GM19239 (cell line): ENCODE measurements around the gene PYGO1.

Experiments
- DNase-seq: peaks from one replicate; pipeline ENCODE4 v3.0.0; 2011; ENCODE audit warnings: low spot score; ENCODE audit not compliant: insufficient read length
- FAIRE-seq: peaks from 2 replicates; lab custom pipeline; 2011; peaks lifted over from hg19 to GRCh38; lab: Jason Lieb, UNC

Gene PYGO1

GRCh38 chr15:55574096-55574495 lies 14.0 kb downstream of the PYGO1 start:
- FAIRE-seq, result no peak
- DNase-seq, result no peak

GRCh38 chr15:55573224-55573623 lies 14.9 kb downstream of the PYGO1 start:
- no peak for FAIRE-seq
- DNase-seq, result no peak

- FAIRE-seq, result no peak
- DNase-seq, result no peak
Observed at GRCh38 chr15:55564347-55565145, 23.6 kb downstream of the PYGO1 start.

- no peak for FAIRE-seq
- DNase-seq, result no peak
Observed at GRCh38 chr15:55562601-55563000, 25.5 kb downstream of the PYGO1 start.

GRCh38 chr15:55555089-55555488 lies 33.1 kb downstream of the PYGO1 start:
- DNase-seq, result no peak
- FAIRE-seq, result no peak

GRCh38 chr15:55552926-55553325 lies 35.2 kb downstream of the PYGO1 start:
- no peak for FAIRE-seq

GRCh38 chr15:55552451-55552850 lies 35.7 kb downstream of the PYGO1 start:
- FAIRE-seq (no peak), DNase-seq (no peak)

More at GRCh38 chr15:55552926-55553325, 35.2 kb downstream of the PYGO1 start:
- no peak for DNase-seq

GRCh38 chr15:55549305-55549704 lies 38.8 kb downstream of the PYGO1 start:
- FAIRE-seq, result no peak
- no peak for DNase-seq

- FAIRE-seq (no peak), DNase-seq (no peak)
Observed at GRCh38 chr15:55546718-55547117, 41.4 kb downstream of the PYGO1 start.

GRCh38 chr15:55535436-55535835 lies 52.7 kb downstream of the PYGO1 start:
- FAIRE-seq, result no peak
- DNase-seq, result no peak

GRCh38 chr15:55532944-55533343 lies 55.2 kb downstream of the PYGO1 start:
- FAIRE-seq, result no peak
- DNase-seq, result no peak

- DNase-seq (no peak), FAIRE-seq (no peak)
Observed at GRCh38 chr15:55530861-55531313, 57.3 kb downstream of the PYGO1 start.

- FAIRE-seq (no peak), DNase-seq (no peak)
Observed at GRCh38 chr15:55528812-55529211, 59.3 kb downstream of the PYGO1 start.

GRCh38 chr15:55527150-55527549 lies 61.0 kb downstream of the PYGO1 start:
- no peak for DNase-seq
- FAIRE-seq, result no peak

- FAIRE-seq (peak; percentile 66), DNase-seq (peak; percentile 27)
Observed at GRCh38 chr15:55526559-55527036, 61.5 kb downstream of the PYGO1 start.

GRCh38 chr15:55522742-55523450 lies 65.2 kb downstream of the PYGO1 start:
- FAIRE-seq (no peak), DNase-seq (no peak)

GRCh38 chr15:55518641-55519040 lies 69.5 kb downstream of the PYGO1 start:
- no peak for FAIRE-seq
- no peak for DNase-seq

- no peak for DNase-seq
- FAIRE-seq, result no peak
Observed at GRCh38 chr15:55518009-55518408, 70.1 kb downstream of the PYGO1 start.

- DNase-seq (no peak), FAIRE-seq (no peak)
Observed at GRCh38 chr15:55515991-55516776, 72.0 kb downstream of the PYGO1 start.

- no peak for DNase-seq
- no peak for FAIRE-seq
Observed at GRCh38 chr15:55515491-55515890, 72.7 kb downstream of the PYGO1 start.
